IPS-NIHi11 (cell line): Measurements from ENCODE around the gene RBM4B.

Experiments
- DNase-seq: peaks from one replicate; pipeline ENCODE4 v3.0.0; 2012; ENCODE audit warnings: mixed read lengths, low spot score

Gene RBM4B

GRCh38 chr11:66686801-66687750, 9.4 kb upstream of the RBM4B start:
- no peak for DNase-seq

GRCh38 chr11:66686100-66686785, 8.6 kb upstream of the RBM4B start:
- no peak for DNase-seq

- DNase-seq: peak; percentile 5
Observed at GRCh38 chr11:66685276-66686099, 7.8 kb upstream of the RBM4B start.

GRCh38 chr11:66684635-66685034, 6.9 kb upstream of the RBM4B start:
- no peak for DNase-seq

GRCh38 chr11:66683877-66684276, 6.2 kb upstream of the RBM4B start:
- no peak for DNase-seq

GRCh38 chr11:66680966-66681645, 3.4 kb upstream of the RBM4B start:
- no peak for DNase-seq

- DNase-seq: no peak
Observed at GRCh38 chr11:66676931-66677598, 622 bp downstream of the RBM4B start.

- no peak for DNase-seq
Observed at GRCh38 chr11:66676282-66676919, 1.3 kb downstream of the RBM4B start.

- DNase-seq: no peak
Observed at GRCh38 chr11:66674964-66675602, 2.6 kb downstream of the RBM4B start.

- DNase-seq: no peak
Observed at GRCh38 chr11:66670816-66671215, 6.9 kb downstream of the RBM4B start.

GRCh38 chr11:66665369-66665768, 12.3 kb downstream of the RBM4B start:
- no peak for DNase-seq

- DNase-seq: no peak
Observed at GRCh38 chr11:66663741-66664296, 13.9 kb downstream of the RBM4B start.

GRCh38 chr11:66659763-66660162, 17.9 kb downstream of the RBM4B start:
- no peak for DNase-seq

- DNase-seq: no peak
Observed at GRCh38 chr11:66653123-66653522, 24.6 kb downstream of the RBM4B start.

GRCh38 chr11:66652651-66653050, 25.0 kb downstream of the RBM4B start:
- no peak for DNase-seq

- DNase-seq: no peak
Observed at GRCh38 chr11:66651016-66651415, 26.7 kb downstream of the RBM4B start.

GRCh38 chr11:66649903-66650302, 27.8 kb downstream of the RBM4B start:
- DNase-seq: no peak

- no peak for DNase-seq
Observed at GRCh38 chr11:66646828-66647227, 30.9 kb downstream of the RBM4B start.

- no peak for DNase-seq
Observed at GRCh38 chr11:66643745-66644437, 33.8 kb downstream of the RBM4B start.
